AG08395 (cell line): Measurements from ENCODE around the gene NFIA.

Source experiments
- DNase-seq: peaks from one replicate; pipeline ENCODE4 v3.0.0; 2012; ENCODE audit warnings: mixed read lengths, low spot score

The NFIA gene

DNA sequence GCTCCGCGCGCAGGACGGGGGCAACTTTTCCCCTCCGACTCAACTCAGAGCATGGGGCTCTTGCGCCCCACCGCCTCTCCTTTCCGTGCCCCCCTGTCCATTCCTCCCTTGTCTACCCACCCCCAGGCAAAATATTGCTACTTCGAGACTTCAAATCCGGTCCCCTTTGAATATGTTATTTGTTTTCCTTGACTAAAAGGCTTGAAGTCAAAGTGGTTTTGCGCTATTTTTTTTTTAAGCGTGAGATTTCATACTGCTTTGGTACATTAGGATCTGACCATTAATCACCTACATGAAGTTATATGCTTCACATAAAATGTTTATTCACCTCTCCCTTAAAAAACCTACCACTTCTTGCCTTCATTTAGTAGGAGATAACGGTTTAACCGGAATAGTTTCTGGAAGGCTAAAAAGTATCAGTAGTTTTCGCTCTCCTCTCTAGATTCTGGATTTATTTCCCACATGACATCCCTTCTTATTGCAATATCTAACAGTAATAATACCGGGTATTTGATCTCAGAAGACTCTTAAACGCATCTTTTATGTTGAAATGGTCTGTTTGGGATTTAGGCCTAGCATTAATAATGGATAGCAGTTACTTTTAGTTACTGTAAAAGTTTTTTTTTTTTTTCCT, 1.6 kb downstream of the NFIA start:
- DNase-seq = no peak

DNA sequence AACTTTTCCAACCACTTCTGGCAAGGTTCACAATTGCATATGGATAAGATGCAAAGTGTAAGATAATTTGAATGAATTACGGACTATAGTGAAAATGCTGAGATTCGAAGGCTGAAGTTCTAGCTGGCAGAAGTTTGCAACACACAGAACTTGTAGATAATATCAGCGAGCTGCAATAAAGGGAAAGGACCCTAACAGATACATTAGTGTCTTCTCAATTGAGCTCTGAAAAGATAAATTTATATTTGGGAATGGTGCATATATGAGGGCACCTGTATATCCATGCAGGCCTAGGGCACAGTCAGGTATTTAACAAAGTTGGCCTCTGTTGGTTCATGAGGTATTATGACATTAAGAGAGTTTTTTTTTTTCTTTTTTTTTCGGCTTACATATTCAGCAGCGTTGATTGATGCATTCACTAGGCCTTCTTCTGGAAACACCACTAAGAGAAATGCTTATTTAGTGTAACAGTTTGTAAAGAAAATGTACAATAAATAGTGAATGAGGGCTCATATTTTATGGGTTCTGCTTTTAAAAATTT, 2.2 kb downstream of the NFIA start:
- DNase-seq = no peak

DNA sequence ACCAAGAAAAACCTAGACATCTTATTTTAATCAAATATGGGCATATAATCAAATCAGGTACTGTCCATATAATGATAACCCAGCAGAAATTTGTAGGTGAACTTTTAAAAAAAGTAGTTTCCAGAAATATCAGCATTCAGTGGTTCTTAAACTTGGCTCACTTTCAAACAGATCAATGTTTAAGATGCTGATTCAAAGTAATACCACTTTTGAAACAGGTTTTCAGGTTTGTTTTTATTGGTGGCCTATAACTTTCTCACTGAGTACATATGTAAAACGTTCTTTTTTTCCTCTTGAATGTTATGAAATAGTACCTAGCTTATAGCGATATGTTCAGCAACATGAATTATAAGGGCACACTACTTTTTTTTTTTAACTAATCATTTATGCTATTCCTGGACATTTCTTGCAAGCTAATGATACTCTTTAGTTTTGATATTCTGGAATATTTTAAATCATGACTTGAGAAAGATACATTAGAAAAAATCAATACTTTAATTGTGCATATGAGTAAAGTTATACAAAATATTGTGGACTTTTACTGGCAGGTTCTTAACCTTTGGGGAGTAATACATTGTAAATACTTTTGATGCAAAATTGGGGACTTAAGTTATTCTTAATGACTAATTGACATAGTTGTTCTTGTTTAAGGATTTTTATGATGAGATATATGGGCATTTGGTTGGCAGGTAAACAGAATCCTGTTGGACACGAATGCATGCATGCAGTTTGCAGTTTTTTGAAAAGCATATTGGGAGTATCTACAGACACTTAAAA, 3.0 kb downstream of the NFIA start:
- DNase-seq = no peak

DNA sequence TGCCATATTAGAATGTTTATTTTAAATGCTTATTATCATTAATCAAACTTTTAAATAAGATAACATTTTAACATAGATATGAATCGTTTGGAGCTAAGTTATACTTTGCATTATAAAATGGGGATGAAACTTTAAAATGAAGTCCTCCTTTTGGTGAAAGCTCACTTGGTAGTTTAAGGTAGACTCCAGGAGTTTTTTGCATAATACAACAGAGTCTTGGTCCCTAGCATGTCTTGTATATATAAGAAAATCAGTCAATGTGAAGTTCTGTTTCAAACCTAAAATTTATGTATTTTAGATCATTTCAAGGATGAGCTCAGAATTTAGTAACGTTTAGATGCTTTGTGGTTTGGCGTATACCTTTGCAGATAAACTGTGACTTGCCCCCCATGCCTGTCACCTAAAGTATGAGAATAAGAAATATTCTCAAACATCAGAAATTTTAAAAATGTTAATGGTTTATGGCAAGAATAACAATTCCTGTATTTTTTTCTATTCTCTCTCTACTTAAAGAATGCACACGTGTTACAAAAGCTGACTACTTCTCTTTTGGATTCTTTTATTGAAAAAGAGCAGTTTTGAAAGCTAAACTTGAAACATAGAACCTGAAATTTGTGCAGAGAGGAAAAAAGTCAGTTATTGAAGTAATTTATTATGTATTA, 3.8 kb downstream of the NFIA start:
- DNase-seq = no peak

DNA sequence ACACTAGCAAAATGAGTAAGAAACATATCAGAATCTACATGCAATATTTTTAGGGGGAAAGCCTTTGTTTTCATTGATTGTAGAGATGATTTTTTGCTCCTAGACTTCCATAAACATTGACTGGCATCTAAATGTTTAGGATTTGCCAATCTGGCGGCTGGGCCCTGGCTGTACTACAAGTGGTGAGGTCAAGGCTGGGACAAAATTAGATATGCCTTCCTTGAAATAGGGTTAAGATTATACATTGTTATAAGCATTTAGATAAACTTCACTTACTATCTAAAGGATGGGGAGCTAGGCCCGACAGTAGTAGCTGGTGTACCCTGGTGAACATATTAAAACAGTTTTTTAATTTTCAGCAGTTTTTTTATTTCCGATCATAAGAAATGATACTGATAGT, 5.2 kb downstream of the NFIA start:
- no peak for DNase-seq

DNA sequence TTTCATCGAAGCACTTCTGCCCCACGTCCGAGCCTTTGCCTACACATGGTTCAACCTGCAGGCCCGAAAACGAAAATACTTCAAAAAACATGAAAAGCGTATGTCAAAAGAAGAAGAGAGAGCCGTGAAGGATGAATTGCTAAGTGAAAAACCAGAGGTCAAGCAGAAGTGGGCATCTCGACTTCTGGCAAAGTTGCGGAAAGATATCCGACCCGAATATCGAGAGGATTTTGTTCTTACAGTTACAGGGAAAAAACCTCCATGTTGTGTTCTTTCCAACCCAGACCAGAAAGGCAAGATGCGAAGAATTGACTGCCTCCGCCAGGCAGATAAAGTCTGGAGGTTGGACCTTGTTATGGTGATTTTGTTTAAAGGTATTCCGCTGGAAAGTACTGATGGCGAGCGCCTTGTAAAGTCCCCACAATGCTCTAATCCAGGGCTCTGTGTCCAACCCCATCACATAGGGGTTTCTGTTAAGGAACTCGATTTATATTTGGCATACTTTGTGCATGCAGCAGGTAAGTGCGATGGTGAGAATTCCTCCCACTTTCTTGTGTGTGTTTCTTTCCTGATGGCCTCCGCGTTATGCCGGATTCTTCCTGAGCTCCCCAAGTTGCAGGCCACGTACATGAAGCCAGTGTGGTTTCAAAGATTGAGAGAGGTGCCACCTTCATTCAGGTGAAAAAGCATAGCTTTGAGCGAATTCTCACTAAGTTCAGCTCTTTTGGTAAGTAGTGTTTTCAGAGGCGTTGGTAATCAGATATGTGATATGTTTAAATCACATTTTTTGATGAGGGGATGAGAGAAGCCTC, 6.0 kb downstream of the NFIA start:
- no peak for DNase-seq

DNA sequence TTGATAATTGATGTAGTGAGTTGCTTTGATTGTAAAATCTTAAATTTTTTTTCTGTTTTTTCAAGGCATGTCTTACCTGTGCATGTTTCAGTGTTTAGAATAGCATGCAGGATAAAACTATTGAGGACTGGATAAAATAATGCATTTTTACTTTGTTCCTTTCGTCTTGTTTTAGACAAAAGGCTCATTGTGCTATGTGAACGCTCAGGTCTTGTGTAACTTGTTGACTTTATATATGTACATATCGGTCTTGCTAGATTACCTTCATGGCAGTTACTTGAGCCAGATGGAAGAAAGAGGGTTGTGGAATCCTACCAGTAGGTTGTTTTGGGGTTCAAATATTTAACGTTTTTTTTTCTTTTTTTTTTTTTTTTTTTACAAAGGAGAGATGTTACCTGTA, 7.0 kb downstream of the NFIA start:
- no peak for DNase-seq

DNA sequence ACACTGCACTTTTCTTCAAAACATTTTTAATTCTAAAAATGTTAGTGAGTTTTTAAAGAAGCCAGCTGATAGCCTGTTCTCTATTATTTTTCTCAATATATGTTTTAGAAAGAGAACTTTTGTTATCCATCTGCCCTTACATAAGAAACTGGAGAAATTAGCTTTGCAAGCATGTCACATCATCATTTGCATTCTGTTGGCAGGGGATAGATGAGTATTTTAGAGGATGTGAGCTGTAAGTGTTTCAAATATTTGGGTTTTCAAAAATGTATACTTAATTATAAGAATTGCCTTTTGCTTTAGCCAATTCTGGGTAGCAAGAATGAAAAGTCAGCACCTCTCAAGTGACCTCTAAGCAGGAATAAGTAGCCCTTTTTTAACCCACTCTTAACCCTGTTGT, 7.4 kb downstream of the NFIA start:
- no peak for DNase-seq

DNA sequence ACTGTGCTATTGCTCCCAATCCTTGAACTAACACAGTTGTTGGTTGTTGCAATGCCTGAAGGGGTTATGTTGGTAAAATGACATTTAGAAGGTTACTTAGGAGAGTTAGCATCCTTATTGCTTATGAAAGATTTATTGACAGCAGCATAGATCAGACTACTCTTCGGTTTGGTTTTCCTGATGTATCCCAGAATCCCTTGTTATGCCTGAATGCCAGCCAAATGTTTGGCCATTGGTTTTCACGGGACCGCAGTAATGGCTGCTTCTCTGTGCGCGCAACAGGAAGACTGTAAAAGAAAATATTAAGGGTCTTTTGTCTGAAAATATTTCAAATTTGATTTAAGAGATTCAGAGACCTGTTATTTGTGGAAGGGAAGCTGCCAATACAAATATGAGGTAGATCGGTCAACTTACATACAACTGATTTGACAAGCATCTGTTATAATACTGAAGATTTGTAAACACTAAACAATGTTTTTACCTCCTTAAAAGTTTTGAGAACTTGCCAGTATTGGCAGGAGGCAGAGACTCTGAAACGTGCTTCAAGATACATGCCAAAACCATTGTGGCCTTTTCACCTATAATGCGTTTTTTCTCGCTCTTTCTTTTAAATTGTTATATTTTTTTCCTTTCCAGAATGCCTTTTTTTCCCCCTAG, 8.3 kb downstream of the NFIA start:
- DNase-seq = no peak

DNA sequence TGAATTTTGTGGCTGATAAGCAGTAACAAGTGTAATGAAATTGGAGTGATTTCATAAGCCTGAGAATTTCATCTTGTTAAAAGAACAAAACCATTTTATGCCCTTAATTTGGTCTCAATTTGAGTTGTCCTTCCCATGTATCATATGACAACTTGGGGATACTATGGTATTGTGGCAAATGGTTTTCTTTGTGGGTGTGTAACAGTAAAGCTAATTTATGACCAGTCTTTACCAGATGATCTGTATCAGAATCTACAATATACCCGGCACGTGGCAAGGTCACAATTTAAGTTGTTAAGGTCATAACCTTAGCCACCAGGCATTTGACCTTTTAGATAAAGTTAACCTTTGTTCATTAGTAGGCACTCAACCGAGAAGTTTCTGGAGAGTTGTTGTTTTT, 9.1 kb downstream of the NFIA start:
- no peak for DNase-seq

DNA sequence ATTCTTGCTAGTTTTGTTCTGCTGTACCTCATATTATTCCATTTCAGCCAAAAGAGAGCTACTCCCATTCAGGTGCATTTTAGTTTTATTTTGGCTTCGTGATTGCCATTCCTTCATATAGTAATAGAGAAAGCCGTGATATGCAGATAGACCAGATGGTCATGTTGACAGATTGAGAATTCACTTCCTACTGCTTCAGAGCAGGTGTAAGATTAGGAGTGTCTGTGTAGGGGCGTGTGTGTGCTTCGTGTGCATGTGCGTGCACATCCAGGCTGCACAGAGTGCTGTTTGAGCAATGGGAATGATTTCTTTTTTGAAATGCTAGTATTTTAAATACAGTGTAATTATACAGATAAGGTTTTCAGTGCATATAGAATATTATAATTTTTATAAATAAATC, 10.3 kb downstream of the NFIA start:
- no peak for DNase-seq

DNA sequence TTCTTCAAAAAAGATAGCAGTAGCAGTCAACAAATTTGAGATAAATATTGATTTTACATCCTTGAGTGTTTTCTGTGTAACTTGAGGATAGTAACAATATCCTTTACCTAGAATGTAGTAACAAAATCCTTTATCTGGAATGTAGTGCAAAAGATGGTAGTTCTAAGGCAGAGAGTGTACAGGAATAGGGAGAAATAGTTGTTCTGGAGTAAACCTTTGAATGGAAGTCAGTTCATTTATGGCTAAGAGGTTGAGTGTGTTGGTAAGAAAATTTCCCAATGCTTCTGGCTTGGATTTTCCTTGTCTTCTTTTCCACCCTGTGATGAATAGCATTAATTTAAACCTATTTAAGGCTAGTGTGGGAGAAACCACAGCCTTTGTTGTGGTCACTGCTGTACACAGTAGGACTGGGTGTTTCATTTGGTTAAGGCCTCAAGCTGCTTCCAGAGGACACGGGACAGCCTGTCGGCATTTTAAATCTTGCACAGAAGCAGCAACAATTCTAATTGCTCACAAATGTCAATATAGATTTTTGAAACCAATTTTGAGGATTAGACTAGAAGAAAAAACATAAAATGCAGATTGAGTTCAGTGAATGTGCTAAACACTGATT, 11.3 kb downstream of the NFIA start:
- DNase-seq = no peak

DNA sequence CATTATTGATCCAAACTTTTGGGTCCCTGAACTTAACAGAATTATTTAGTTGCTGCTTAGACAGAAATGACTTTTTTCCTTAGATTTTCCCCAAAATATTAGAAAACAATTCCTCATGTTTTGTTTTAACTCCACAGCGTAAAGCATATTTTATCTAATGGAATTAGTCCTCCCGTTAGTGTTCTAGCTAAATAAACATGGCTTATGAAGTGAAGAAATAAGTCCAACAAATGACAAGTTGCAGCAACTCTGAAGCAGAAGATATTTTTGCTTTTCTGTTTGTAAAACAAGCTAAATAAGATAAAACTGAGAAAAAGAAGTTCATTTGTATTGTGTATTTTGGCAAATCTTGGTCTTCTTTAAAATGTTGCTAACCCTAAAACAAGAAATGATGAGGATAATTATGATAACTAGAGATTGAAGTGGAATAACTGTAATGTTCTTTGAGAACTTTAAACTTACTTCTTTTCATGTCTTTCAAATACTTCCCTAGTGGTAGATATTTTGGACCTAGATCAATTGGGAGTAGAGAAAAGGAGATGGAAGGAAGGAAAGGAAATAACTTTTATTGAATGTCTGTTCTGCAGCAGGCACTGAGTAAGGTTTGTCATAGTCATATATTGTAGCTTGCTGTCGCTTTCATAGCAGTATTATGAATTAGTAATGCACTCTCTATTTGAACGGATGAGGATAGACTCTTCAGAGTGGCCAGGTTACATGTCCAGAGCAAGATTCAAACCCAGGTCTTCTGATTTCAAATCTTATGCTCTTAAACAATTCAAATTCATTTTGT, 12.5 kb downstream of the NFIA start:
- DNase-seq = no peak

DNA sequence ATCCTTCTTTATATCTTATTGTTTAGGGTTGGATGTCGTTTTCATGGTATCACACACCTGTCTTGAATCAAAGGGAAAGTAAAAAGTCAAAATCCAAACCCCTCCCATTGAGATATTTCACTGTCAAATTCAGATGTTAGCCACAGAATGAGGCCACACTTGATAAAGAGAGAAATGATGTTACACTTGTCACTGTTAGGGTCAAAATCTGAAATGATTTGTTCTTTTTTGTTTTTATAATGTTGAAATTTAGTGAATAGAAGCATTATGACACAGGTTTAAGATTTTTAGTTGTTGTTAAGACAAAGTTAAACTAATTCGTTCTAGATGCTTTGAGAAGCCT, 13.1 kb downstream of the NFIA start:
- no peak for DNase-seq

DNA sequence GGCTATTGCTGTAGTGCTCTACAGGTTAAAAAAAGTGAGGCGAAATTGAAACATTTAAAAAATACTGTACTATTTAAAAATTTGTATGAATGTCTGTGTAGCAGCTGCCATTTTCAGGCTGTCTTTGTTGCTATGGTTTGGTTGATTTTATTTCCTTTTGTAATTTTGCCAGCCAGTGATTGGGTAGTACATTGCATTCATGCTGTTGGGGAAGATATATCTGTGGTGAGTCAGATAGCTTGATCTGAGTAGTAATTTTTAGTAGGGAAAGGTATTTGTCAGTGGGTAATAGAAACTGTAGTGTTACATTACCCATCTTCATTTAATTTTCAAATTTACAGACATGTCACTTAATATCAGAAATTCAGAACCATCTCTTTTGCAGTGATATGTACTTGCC, 15.0 kb downstream of the NFIA start:
- DNase-seq = peak; percentile 51

DNA sequence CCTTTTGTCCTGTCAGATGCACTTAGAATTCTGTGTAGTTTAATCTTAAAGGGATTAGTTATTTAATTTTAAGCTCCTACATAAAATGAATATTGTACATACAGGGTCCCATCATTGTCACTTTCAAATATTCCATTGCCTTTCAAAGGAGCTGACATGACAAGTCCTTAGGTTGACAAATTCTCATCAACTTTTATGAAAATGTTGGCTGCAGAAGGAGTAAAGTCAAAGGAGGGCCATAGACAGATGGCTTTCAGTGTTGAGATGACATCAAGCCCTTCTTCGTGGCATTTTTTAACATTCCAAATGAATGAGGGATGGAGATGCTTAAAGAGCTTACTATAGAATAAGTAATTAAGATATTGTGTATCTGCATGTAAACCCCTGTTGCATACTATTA, 15.4 kb downstream of the NFIA start:
- DNase-seq = no peak

DNA sequence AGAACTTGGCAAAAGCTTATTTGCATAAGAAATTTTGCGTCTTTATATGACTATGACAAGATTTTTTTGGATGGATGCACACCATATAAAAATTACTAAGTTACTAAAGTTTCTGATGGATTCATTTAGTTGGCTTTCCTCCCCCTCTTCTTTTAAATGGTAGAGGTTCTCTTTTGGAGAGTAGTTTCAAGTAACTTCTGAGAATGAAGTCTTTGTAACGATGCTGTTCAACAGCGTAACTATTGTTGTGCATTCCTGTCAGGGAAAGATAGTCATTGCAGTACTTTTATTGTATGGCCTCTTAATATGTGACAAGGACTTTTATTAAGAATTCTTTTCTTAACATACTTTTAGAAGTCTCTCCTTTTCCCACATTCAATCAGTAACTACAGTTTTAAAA, 16.0 kb downstream of the NFIA start:
- no peak for DNase-seq

DNA sequence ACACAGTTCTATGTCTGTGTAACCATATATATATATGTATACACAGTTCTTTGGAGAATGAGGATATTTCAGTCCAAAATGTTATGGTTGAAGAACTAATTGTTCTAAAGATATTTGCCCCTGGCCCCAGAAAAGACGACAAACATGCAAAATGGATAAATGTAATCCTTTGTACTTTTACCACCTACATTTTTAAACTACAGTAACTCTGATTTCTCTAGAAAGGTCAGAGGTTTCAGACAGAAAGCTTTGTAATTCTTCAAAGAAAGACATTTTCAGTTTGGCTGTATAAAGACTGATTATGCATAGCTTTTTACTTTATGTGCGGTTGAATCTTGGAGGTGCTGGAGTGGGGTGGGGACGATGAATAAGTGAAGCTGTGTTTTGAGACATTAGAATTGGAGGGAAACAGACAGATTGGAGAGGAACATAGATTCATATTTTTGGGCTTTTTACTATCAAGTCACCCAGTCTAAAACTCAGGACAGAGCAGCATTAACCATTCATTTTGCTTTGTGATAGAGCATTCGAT, 16.6 kb downstream of the NFIA start:
- DNase-seq = no peak

DNA sequence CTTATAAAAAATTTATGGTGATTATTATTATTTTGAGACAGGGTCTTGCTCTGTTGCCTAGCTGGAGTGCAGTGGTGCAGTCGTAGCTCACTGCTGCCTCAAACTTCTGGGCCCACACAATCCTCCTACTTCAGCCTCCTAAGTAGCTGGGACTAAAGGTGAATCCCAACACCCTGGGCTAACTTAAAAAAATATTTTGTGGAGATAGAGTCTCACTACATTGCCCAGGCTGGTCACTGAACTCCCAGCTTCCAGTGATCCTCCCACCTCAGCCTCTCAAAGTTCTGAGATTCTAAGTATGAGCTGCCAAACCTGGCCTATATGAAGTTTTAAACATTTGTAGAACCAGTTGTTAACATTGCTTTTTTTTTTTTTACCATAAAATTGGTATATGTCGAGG, 18.2 kb downstream of the NFIA start:
- DNase-seq = no peak

DNA sequence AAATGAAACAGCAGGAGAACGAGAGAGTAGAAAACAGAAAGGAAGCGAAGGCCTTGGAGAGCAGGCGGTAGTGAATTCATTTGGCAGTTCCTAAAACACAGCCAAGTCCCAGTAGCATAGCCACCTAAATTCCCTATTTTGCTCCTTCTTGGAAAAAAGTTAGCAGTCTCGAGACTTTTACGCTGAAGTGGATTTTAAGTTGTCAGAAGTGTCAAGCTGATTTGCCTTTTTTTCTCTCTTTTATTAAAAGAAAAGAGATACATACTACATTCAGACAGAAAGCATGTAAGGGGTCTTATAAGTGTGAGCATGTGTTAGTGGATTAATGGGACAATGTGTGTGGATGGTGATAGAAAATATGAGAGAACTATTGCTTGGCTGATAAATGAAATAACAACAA, 19.2 kb downstream of the NFIA start:
- DNase-seq = peak; percentile 13
